Prostate gland (tissue), 2 donors: ENCODE results near the gene CFAP100.

ENCODE experiments used
- POLR2A ChIP-seq: fragments of 450-650 bp; IDR thresholded peaks from one replicate; pipeline ENCODE4 v1.6.1; 2016; ENCODE audit warnings: antibody characterized with exemption, mild to moderate bottlenecking
- POLR2AphosphoS5 ChIP-seq: sonication (generic); formaldehyde crosslinking; IDR thresholded peaks from one replicate; pipeline ENCODE4 v1.6.1; 2017; ENCODE audit warnings: antibody characterized with exemption
- TF ChIP-seq, protein P1 (sequence below), 4 experiments: fragments of 200-600 bp in 2 of 4; fragments of 450-650 bp in 2 of 4; sonication (generic) in 2 of 4; IDR thresholded peaks; 1 replicate in 3 of 4; 2 replicates in 1 of 4; pipeline ENCODE4 v1.5.1; 2016 to 2019; ENCODE audit warnings: antibody characterized with exemption in 4 of 4, mild to moderate bottlenecking in 2 of 4, moderate library complexity in 2 of 4

- TF ChIP-seq, protein P1, sequence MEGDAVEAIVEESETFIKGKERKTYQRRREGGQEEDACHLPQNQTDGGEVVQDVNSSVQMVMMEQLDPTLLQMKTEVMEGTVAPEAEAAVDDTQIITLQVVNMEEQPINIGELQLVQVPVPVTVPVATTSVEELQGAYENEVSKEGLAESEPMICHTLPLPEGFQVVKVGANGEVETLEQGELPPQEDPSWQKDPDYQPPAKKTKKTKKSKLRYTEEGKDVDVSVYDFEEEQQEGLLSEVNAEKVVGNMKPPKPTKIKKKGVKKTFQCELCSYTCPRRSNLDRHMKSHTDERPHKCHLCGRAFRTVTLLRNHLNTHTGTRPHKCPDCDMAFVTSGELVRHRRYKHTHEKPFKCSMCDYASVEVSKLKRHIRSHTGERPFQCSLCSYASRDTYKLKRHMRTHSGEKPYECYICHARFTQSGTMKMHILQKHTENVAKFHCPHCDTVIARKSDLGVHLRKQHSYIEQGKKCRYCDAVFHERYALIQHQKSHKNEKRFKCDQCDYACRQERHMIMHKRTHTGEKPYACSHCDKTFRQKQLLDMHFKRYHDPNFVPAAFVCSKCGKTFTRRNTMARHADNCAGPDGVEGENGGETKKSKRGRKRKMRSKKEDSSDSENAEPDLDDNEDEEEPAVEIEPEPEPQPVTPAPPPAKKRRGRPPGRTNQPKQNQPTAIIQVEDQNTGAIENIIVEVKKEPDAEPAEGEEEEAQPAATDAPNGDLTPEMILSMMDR (IDR thresholded peaks at IDR 0.05): peak; percentile 92 to 99 (median 98)
- TF ChIP-seq POLR2AphosphoS5 (peak; percentile 88), POLR2A (peak; percentile 56)
Observed at GRCh38 chr3:126389112-126389793, 5.5 kb upstream of the CFAP100 start.
